SU-DHL-6 (cell line): ENCODE measurements around the gene CPE.

Experiments
- H2AFZ ChIP-seq: fragments of 200-600 bp; sonication (generic); 2 replicates; pipeline ENCODE4 v1.6.1; 2014; ENCODE audit warnings: low read depth, mild to moderate bottlenecking, moderate library complexity, mixed read lengths, antibody characterized with exemption, low read length; ENCODE audit not compliant: severe bottlenecking
- H3F3A ChIP-seq: fragments of 200-600 bp; shearing (Covaris generic); 2 replicates; pipeline ENCODE4 v1.6.0; 2016; ENCODE audit warnings: antibody characterized with exemption, mild to moderate bottlenecking; ENCODE audit not compliant: insufficient read depth
- H3K27ac ChIP-seq: fragments of 200-600 bp; sonication (generic); 2 replicates; pipeline ENCODE4 v1.5.1; 2016; ENCODE audit warnings: low read depth, mild to moderate bottlenecking, low read length, moderate library complexity, mixed read lengths
- H3K27me3 ChIP-seq: fragments of 200-600 bp; sonication (generic), shearing (Covaris generic); 2 replicates; pipeline ENCODE4 v1.6.0; 2014; ENCODE audit warnings: mild to moderate bottlenecking, low read length
- H3K36me3 ChIP-seq: fragments of 200-600 bp; sonication (generic); 2 replicates; pipeline ENCODE4 v1.6.1; 2014; ENCODE audit warnings: mild to moderate bottlenecking, low read length, mixed read lengths
- H3K4me2 ChIP-seq: fragments of 300-600, 200-600 bp; shearing (Covaris generic), sonication (generic); 2 replicates; pipeline ENCODE4 v1.6.0; 2014; ENCODE audit warnings: low read length, low read depth, mild to moderate bottlenecking; ENCODE audit not compliant: poor library complexity, severe bottlenecking
- H3K4me3 ChIP-seq: fragments of 200-600 bp; sonication (generic); 2 replicates; pipeline ENCODE4 v1.5.1; 2014; ENCODE audit warnings: antibody characterized with exemption, low read length, mild to moderate bottlenecking, mixed read lengths; ENCODE audit not compliant: insufficient read depth, poor library complexity, severe bottlenecking
- H3K79me2 ChIP-seq: fragments of 200-600 bp; sonication (generic); 2 replicates; pipeline ENCODE4 v1.6.1; 2014; ENCODE audit warnings: mild to moderate bottlenecking, low read length, moderate library complexity; ENCODE audit not compliant: insufficient read depth
- H3K9ac ChIP-seq: fragments of 200-600 bp; sonication (generic); 2 replicates; pipeline ENCODE4 v1.7.0; 2014; ENCODE audit warnings: mild to moderate bottlenecking, low read length
- H3K9me2 ChIP-seq: fragments of 200-600 bp; sonication (generic); replicated peaks from 2 replicates; pipeline ENCODE4 v1.6.1; 2014; ENCODE audit warnings: low read length; ENCODE audit not compliant: insufficient read depth
- H3K9me3 ChIP-seq: fragments of 200-600 bp; sonication (generic); 2 replicates; pipeline ENCODE4 v1.6.1; 2014; ENCODE audit warnings: low read length, mixed read lengths; ENCODE audit not compliant: insufficient read depth
- H4K20me1 ChIP-seq: fragments of 200-600 bp; sonication (generic); 2 replicates; pipeline ENCODE4 v1.6.1; 2014; ENCODE audit warnings: low read depth, mild to moderate bottlenecking, antibody characterized with exemption, low read length, moderate library complexity, mixed read lengths
- CTCF ChIP-seq: fragments of 200-600 bp; sonication (generic); IDR thresholded peaks from one replicate; pipeline ENCODE4 v1.5.1; 2017; ENCODE audit warnings: antibody characterized with exemption, mild to moderate bottlenecking, low read length, moderate library complexity; ENCODE audit not compliant: insufficient read depth, poor library complexity, severe bottlenecking
- EZH2phosphoT487 ChIP-seq: fragments of 200-600 bp; sonication (generic), shearing (Covaris generic); conservative IDR thresholded peaks from 2 replicates; pipeline ENCODE4 v1.6.1; 2018; ENCODE audit warnings: mild to moderate bottlenecking, antibody characterized with exemption, low read length, moderate library complexity, mixed read lengths

The CPE gene

GRCh38 chr4:165383591-165384073 lies 4.8 kb downstream of the CPE start:
- Histone ChIP-seq H3K9ac (no peak overlapping the region), H3K27me3 (no peaks in the 10 kb centered on the region), H3K27ac (no peak overlapping the region), H3K4me3 (no peak overlapping the region), H3K9me2 (no peaks in the 10 kb centered on the region), H4K20me1 (no peaks in the 10 kb centered on the region), H3K79me2 (no peaks in the 10 kb centered on the region), H3K4me2 (no peak overlapping the region), H3K36me3 (no peaks in the 10 kb centered on the region), H2AFZ (no peak overlapping the region), H3F3A (no peaks in the 10 kb centered on the region), H3K9me3 (no peaks in the 10 kb centered on the region)
- no peak for TF ChIP-seq EZH2phosphoT487
- no peak for TF ChIP-seq CTCF

GRCh38 chr4:165384186-165384585 lies 5.4 kb downstream of the CPE start:
- no peak overlapping the region for H3K4me3 ChIP-seq
- no peak overlapping the region for H3K9ac ChIP-seq
- H3F3A ChIP-seq: no peaks in the 10 kb centered on the region
- H3K36me3 ChIP-seq: no peaks in the 10 kb centered on the region
- TF ChIP-seq EZH2phosphoT487 (no peak), CTCF (no peak)
- H2AFZ ChIP-seq: no peak overlapping the region
- no peak overlapping the region for H3K4me2 ChIP-seq
- H3K27me3 ChIP-seq: no peaks in the 10 kb centered on the region
- no peaks in the 10 kb centered on the region for H3K79me2 ChIP-seq
- H3K9me2 ChIP-seq: no peaks in the 10 kb centered on the region
- no peaks in the 10 kb centered on the region for H3K9me3 ChIP-seq
- no peaks in the 10 kb centered on the region for H4K20me1 ChIP-seq
- H3K27ac ChIP-seq: no peak overlapping the region

GRCh38 chr4:165384598-165384997 lies 5.8 kb downstream of the CPE start:
- Histone ChIP-seq H3F3A (no peaks in the 10 kb centered on the region), H3K9me3 (no peaks in the 10 kb centered on the region), H3K36me3 (no peaks in the 10 kb centered on the region), H3K4me3 (no peak overlapping the region), H3K4me2 (no peak overlapping the region), H2AFZ (no peak overlapping the region), H3K27me3 (no peaks in the 10 kb centered on the region), H3K79me2 (no peaks in the 10 kb centered on the region), H3K27ac (no peak overlapping the region), H4K20me1 (no peaks in the 10 kb centered on the region), H3K9me2 (no peaks in the 10 kb centered on the region), H3K9ac (no peak overlapping the region)
- no peak for TF ChIP-seq EZH2phosphoT487

- Histone ChIP-seq H3K79me2 (no peaks in the 10 kb centered on the region), H3K9me3 (no peaks in the 10 kb centered on the region), H3K27me3 (no peaks in the 10 kb centered on the region), H3K27ac (no peak overlapping the region), H3F3A (no peaks in the 10 kb centered on the region), H2AFZ (no peak overlapping the region), H4K20me1 (no peaks in the 10 kb centered on the region), H3K4me3 (no peak overlapping the region), H3K9me2 (no peaks in the 10 kb centered on the region), H3K4me2 (no peak overlapping the region), H3K36me3 (no peaks in the 10 kb centered on the region), H3K9ac (no peak overlapping the region)
- TF ChIP-seq CTCF (no peak), EZH2phosphoT487 (no peak)
Measured at GRCh38 chr4:165385126-165385525, 6.3 kb downstream of the CPE start.
